SH-SY5Y (cell line): ENCODE data around the gene NDUFC1.

Source experiments
- GATA2 ChIP-seq: IDR thresholded peaks from 2 replicates; pipeline ENCODE4 v1.6.1; 2011; ENCODE audit warnings: mild to moderate bottlenecking, low read depth, low read length
- GATA3 ChIP-seq: IDR thresholded peaks from 2 replicates; pipeline ENCODE4 v1.6.1; 2011; ENCODE audit warnings: low read depth, mild to moderate bottlenecking, low read length, moderate library complexity

- no peak for TF ChIP-seq GATA3
- no peak for TF ChIP-seq GATA2
These were observed 60.5 kb downstream of the NDUFC1 start for GRCh38 chr4:139241784-139242151.
